Posterior cingulate gyrus (tissue), 11 donors: ENCODE data around the gene RHOG.
A peak's percentile ranks its signal among the peaks of the same experiment; 100 is the strongest.

Experiments used
- DNase-seq, 10 donors: peaks; one replicate each; pipeline versions ENCODE4 v3.0.0 to v3.0.0-alpha.2; 2020 to 2021; ENCODE audit warnings: mixed read lengths in 3 of 10
- intact Hi-C: fragments of 100-400 bp; cut with DNase I; formaldehyde crosslinking; loops from one replicate; pipeline ENCODE4 v1.15.1; 2023

The RHOG gene

GRCh38 chr11:3786781-3787428, 53.9 kb downstream of the RHOG start:
- DNase-seq: no peak
- intact Hi-C loops: no loop called here

GRCh38 chr11:3783611-3784010, 57.1 kb downstream of the RHOG start:
- no peak for DNase-seq
- intact Hi-C loops: no loop called here

GRCh38 chr11:3782963-3783362, 57.8 kb downstream of the RHOG start:
- DNase-seq: peak in 1 of 10 donors; percentile 76
- intact Hi-C loops: no loop called here

- intact Hi-C loops: no loop called here
Measured at GRCh38 chr11:3781423-3781822, 59.3 kb downstream of the RHOG start.

More at GRCh38 chr11:3781423-3781822, 59.3 kb downstream of the RHOG start:
- no peak for DNase-seq
